Measurements from ENCODE around the gene ORAI3.
"Not testable (repeated sequence)": the region's sequence is repeated elsewhere in the genome, so short reads cannot be mapped to it uniquely, and the experiment has no call there.

ORAI3 gene

DNA sequence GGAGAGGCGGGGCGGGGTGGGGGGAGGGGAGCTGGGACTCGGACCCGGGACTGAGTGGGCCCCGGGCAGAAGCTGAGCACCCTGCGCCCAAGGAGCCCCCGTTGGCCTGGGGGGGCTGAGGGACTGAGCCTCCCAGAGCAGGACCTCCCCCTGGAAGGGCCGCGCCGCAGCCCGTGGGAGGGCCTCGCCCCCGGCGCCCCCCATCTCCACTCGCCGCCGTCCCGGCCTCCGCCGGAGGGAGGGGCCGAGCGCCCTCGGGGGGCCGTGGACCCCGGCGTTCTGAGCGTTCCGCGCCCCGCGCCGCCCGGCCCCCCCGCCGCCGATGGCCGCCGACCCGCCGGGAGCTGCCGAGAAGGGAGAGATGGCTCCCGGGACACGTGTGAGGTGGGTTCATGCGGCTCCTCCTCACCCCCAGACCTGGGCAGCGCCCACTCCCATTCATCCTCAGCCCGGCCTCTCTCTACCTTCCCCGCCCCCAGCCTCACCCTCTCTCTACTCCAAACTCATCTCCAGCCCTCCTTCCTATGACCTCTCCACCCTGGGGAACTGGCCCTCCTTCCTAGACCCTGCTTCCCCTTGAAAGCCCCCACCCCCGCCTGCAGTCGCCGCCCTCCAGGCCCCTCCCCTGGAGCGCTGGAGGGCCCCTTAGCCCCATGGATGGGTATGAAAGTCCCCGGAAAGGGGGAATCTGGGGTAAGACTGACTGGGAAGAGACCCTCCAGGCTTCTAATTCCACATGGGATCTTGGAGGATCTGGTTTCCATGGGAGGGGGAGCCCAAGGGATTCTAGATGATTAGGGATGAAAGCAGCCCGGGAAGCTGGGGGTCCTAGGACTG, 24.6 kb upstream of the ORAI3 start:
- DNase-seq: no peak

DNA sequence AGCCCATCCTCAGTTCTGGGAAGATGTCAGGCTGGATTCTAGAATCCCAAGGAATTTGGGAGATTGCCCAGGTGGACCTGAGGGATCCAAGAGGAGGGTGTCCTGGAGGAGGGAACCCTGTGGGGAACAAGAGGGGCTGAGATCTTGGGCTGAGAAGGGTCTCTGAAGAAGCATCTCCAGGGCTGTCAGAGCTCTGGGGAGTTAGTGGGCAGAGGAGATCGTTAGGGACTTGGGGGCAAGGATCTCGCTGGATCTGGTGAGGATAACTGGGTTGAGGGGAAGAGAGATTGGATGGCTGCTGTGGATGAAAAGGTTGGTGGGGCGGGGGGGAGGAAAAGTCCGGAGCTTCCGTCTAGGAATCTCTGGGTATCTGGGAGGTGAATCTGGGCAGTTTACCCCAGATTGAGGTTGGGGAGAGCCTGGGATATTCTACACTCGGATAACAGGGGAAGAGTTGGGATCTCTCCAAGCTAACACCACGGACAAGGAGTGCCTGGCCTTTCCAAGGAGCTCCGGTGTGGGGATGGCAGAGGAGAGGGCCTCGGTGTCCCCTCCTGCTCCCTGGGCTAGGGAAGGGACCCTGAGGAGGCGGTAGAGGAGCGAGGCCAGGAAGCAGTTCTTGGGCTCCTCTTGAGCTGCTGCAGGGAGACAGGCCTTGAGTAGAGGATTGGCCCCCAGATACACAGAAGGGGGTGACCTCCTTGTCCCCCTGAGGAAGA, 23.8 kb upstream of the ORAI3 start:
- DNase-seq: no peak

DNA sequence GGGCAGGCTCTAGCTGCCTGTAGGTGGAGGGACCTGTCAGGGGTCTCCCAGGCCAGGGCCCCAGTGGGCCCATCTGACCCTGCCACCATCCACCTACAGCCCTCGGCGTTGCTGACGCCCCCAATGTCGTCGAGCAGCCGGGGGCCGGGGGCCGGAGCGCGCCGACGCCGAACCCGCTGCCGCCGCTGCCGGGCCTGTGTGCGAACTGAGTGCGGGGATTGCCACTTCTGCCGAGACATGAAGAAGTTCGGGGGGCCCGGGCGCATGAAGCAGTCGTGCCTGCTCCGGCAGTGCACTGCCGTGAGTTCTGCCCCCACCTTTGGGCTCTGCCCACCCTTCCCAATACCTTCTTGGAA, 23.3 kb upstream of the ORAI3 start:
- no peak for DNase-seq

DNA sequence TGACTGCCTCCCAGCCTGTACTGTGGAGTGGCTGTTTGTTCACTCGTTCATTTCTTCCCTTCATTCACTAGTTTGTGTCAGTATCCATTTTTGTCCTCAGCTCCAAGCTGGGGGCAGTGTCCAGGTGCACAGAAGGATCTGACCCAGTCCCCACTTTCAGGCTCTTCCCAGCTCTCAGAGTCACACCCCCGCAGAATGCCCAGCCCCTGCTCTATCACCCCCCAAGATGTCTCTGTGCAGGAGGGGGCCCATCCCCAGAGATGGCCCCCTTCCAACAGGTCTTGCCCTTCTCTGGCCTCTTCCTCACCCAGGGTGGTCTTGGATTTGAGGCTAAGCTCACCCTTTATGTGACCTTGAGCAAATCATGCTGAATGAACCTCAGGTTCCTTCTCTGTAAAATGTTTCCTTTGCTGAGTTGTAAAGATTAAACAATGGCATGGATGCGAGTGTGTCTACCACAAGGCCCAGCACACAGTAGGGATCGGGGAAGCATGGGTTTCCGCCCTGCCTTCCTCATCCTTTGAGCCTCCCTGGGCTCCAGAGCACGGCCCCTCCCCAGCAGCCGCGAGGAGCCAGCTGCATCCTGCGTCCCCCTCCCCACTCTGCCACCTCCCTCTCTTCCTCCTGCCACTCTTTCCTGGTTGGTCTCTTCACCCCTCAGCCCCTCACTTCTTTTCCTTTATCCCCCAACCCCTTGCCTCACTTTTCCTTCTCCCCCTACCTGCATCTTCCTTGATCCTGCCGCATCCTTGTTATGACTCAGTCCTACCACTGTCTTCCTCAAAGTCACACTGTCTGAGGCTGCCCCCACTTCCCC, 22.7 kb upstream of the ORAI3 start:
- DNase-seq: no peak

DNA sequence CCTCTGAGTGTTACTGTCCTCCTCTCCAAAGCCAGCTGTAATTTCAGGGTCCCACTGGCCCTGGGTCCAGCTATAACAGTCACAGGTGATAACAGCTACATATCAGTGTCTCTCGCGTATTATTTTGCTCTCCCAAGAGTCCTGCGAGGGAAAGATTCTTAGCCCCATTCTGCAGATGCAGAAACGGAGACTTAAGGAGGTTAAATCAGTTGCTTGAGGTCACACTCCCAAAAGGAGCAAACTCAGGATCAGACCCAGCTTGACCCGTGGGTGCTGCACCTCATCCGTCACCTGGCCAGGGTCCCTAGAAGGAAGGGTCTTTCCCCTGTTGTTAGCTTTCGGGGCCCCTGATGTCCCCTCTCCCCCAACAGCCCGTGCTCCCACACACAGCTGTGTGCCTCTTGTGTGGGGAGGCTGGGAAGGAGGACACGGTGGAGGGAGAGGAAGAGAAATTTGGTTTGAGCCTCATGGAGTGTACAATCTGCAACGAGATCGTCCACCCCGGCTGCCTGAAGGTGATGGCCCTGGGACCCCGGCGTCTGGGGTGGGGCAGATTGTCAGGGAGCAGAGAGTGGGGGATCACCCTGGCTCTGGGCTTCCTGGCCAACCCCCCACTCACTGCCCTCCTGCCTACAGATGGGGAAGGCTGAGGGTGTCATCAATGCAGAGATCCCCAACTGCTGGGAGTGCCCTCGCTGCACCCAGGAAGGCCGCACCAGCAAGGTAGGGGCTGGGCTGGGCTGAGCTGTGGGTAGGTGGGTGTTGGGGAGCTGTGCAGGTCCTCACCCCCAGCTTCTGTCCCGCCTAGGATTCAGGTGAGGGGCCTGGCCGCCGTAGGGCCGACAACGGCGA, 21.7 kb upstream of the ORAI3 start:
- DNase-seq: no peak

DNA sequence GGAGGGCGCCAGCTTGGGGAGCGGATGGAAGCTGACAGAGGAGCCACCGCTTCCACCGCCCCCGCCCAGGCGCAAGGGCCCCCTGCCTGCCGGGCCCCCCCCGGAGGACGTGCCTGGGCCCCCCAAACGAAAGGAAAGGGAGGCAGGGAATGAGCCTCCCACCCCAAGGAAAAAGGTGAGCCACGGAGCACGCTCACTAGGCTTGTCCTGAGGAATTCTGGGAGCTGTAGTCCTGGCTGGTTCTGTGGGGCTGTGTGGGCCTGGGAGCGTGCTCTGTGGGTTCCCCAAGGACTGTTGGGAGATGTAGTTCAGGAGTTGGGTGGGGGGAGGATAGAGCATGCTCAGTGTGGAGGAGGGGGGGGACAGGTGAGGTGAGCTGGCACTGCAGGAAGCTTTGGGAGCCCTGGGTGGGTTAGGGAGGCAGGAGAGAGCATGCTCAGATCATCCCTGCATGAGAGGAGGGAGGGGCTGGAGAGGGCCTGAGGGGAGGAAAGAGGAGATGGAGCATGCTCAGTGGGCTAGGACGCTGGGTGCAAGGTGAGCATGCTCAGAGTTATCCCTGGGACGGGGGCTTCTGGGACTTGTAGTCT, 21.0 kb upstream of the ORAI3 start:
- DNase-seq: peak; percentile 80

DNA sequence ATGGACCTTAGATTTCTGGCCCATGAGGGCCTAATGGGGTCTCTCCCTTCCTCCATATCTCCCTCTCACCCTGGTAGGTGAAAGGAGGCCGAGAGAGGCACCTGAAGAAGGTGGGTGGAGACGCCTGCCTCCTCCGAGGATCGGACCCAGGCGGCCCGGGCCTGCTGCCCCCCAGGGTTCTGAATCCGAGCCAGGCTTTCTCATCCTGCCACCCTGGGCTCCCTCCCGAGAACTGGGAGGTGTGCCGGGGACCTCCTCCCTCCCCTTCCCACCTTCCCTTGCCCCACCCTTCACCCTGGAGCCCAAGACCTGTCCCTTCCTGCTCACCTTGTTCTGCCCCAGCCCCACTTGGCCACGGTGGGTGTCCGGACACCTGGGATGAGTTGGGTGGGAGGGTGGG, 20.5 kb upstream of the ORAI3 start:
- no peak for DNase-seq

DNA sequence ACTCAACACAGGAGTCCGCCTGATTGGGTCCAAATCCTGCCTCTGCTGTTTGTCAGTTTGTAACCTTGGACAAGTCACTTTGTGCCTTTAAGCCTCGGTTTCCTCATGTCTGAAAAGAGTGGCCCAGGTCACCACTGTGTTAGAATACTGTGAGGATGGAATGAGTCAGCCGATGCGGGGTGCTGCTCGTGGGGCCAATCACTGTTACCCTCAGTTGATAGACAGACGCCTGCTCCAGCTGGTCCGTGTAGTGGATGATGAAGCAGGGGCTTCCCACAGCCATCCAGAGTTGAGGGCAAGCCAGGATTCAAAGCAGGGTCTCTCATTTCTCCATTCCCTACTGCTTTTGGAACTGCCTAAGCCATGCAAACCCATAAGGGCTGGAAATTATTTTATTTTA, 19.7 kb upstream of the ORAI3 start:
- DNase-seq: no peak

DNA sequence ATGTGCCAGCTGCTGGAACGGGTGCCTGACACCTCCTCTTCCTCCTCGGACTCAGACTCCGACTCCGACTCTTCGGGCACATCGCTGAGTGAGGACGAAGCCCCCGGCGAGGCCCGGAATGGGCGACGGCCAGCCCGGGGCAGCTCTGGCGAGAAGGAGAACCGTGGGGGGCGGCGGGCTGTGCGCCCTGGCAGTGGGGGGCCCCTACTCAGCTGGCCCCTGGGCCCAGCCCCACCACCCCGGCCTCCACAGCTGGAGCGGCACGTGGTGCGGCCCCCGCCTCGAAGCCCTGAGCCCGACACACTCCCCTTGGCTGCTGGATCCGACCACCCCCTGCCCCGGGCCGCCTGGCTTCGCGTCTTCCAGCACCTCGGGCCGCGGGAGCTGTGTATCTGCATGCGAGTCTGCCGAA, 18.7 kb upstream of the ORAI3 start:
- DNase-seq: no peak

DNA sequence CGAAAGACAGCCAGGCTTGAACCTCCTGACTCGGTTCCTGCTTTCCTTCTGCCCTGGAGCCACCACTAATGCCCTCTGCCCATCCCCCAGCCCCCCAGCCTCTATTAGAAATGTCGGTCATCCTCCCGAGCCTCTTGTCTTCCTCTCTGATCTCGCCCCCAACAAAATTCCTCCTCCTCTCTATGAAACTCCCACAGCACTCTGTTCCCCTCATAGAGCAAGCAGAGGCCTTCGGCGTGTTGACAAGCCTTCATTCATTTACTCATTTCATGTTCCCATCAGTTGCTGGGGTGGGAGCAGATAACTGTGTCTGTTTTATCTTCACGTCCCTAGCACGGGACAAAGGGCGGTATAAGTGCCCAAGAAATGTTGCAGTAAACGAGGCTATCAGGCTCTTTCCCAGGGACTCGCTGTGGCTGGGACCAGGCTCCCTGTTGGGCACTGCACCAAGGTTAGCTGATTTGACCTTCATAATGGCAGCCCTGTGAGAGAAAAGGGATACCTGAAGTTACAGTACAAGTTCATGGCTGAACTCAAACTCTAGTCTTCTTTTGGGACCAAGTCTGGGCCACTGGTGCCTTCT, 17.7 kb upstream of the ORAI3 start:
- DNase-seq: no peak

DNA sequence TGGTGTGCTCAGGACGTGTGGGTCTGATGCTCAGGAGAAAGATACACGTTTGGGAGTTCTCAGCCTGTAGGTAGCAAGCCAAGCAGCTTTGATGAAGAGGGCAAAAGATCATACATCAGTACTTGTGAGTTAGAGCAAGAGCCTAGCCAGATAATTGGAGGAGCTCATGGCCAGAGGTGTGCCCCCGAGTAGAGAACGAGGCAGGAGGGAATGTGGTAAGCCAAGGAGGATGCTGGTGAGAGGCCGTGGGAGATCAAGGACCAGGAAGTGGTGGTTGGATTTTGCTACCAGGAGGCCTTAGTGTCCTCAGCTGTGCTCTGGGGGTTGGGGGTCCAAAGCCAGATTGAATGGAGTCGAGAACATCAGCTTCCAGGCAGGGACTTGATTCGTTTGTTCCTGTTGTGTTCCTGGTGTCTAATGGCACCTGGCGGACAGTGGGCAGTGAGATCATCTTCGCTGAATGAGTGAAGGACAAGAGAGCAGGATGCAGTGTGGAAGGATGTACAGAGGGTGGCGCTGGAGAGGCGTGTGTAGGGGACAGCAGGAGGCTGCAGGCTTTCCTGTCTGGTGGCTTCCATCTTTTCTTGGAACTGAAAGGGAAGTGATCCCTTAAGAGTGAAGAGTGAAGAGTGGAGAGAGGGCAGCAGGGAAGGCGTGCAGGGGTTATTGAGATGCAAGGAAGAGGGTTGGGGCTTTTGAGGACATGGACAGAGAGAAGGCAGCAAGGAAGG, 13.9 kb upstream of the ORAI3 start:
- peak; percentile 39 for DNase-seq

DNA sequence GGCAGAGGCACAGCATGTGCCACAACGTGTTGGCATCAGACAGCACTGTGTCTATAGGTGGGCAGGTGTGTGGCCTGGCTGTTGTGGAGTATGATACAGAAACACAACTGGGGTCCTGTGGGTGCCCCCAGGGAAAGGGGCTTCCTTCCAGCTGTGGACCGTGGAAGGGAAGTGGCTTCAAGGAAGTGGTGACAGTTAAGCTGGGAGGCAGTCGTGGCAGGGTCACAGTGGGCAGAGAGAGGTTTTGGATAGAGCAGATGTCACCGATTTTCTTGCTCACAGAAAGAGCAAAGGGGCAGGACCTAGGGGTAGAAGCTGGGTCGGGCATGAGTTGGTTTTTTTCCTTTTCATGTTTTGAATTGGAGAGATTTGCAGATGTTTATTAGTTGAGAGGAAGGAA, 11.2 kb upstream of the ORAI3 start:
- DNase-seq: no peak

DNA sequence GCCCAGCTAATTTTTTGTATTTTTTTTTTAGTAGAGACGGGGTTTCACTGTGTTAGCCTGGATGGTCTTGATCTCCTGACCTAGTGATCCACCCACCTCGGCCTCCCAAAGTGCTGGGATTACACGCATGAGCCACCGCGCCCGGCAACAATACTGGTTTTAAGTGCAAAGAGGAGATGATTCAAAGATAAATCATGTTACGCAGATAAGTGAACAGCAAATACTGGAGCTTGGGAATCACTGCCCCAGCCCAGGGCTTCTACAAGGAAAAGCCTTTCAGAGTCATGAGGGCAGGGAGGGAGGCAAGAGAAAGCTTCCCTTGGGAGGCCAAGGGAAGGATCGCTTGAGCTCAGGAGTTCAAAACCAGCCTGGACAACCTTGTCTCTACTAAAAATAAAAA, 9.3 kb upstream of the ORAI3 start:
- DNase-seq: not testable (repeated sequence)

DNA sequence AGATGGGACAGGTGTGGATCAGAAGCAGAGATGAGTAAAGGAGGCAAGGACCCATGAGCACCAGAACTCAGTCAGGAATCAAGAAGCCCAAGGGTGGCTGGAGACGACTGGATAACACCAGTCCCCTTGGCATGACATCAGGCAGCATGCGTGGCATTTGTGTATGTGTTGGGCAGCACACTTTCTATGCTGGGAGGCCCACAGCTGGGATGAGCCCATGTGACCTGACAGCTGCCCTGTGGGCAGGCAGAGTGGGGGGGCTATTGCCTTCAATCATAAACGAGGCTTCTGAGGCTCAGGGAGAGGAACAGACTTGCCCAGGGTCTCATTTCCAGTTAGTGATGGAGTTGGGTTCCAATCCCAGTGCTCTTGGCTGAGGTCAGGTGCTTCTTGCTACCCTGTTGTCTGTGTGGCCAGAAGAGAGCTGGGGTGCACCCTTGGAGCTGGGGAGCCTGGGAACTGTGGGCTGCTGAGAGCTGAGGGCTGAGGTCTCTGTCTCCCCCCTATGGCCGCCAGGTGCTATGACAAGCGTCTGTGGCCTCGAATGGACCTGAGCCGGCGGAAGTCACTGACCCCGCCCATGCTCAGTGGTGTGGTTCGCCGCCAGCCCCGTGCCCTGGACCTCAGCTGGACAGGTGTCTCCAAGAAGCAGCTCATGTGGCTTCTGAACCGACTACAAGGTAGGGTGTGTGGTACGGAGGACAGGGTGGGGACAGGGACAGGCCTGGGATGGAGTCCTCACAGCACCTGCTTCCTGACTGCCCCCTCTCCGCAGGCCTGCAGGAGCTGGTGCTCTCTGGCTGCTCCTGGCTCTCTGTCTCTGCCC, 7.1 kb upstream of the ORAI3 start:
- no peak for DNase-seq

DNA sequence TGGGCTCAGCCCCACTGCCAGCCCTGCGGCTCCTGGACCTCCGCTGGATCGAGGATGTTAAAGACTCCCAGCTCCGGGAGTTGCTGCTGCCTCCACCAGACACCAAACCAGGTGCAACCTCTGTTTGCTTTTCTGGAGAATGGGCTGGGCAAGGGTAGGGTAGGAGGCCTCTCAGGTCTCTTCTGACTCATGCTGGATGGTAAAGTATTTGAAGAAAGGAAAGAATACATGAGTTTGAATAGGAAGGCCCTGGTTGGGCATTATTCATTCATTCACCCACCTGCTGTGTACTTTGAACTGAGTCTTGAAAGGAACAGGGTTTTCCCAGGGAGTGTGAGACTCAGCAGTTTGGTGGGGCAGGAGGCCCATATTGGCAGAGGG, 6.5 kb upstream of the ORAI3 start:
- no peak for DNase-seq

DNA sequence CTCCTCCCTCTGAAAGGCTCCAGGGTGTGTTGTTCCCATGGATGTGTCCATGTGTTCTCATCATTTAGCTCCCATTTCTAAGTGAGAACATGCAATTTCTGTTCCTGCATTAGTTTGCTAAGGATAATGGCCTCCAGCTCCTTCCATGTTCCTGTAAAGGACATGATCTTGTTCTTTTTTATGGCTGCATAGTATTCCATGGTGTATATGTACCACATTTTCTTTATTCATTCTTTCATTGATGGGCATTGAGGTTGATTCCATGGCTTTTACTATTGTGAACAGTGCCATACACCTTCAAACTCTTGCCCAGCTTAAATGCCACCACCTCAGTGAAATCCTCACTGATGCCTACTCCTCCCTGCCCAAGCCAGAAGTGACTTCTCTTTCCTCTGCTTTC, 4.5 kb upstream of the ORAI3 start:
- no peak for DNase-seq

DNA sequence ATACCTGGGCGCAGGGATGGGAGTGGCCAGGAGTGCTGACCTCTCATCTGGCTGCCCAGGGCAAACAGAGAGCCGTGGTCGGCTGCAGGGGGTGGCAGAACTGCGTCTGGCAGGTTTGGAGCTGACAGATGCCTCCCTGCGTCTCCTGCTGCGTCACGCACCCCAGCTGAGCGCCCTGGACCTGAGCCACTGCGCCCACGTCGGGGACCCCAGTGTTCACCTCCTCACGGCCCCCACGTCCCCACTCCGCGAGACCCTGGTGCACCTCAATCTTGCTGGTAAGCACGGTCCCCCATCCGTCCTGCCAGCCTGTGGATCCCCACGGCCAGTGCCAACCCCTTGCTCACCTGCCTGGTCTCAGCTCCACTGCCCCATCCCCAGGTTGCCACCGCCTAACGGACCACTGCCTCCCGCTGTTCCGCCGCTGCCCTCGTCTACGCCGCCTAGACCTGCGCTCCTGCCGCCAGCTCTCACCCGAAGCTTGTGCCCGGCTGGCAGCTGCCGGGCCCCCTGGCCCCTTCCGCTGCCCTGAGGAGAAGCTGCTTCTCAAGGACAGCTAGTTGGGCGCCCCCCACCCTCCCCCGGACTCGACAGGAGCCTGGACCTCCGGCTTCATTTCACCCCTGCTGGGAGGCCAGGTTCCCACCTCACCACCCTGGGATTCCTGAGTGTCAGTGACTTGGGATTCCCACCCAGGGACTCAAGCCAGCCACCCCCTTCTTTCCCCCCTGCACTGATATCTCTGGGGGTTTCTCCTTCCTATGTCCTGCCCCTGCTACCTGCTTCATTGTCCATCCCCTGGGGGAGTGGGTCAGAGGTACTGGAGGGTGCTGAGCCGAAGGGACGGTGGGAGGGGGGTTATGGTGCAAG, 2.0 kb upstream of the ORAI3 start:
- DNase-seq: no peak

DNA sequence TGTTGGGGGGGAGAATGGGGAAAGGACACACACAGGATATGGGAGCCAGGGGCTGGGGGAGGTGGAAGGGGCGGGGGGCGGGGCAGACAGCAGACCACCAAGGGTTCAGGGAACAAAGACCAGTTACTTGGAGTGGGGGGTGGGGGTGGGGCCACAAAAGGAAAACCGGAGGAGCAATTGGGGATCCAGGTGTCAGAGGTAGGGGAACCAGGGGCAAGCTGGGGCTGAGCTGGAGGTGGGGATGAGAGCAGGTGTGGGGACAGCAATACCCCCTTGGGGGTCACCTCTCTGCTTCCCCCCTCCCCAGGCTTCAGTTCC, 1.4 kb upstream of the ORAI3 start:
- no peak for DNase-seq

DNA sequence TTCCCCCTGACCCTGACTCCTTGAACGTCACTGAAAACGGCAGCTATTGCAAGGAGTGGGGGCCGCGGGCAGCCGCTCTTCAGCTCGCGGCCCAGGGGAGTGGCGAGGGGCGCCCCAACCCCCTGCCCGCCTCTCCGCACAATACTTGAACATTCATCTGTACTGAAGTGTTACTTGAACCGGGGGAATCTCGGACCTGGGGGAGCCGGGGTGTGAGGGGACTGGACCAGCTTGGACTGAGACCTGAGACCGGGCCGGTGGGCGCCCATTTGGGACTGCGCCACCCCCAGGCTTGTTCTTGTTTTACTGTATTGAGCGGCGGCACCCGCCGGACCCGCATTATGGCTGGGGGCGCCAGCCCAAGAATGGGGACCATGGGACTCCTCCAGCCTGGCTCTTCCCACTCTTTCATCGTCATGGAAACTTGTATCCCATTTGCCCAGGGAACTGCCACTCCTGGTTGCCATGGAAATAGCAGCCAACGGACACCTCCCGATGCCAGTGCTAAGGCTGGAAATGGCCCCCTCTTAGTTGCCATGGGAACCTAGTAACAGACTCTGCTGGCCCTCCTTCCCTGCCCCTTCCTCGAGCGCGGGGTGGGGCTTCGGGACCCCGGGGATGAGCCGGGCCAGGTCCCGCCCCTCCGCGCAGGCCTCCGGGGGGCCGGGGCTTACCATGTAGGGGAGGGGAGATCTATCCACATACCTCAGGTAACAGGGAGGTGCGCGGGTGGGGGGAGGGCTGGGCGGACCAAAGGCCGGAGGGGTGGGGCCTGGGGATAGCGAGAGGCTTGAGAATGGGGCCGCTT, 805 bp upstream of the ORAI3 start:
- no peak for DNase-seq

Measured in NCI-H1694 (cell line).